GM06990 (cell line): ENCODE measurements around the gene CDT1.

Source experiments
- DNase-seq: peaks from one replicate; pipeline ENCODE4 v3.0.0-alpha.2; 2011; ENCODE audit not compliant: insufficient read length; ENCODE audit errors: extremely low read depth
- H3K27me3 ChIP-seq: replicated peaks from 2 replicates; pipeline ENCODE4 v1.6.0; 2011; ENCODE audit warnings: low read length; ENCODE audit not compliant: control insufficient read depth, insufficient read depth
- H3K36me3 ChIP-seq: 2 replicates; pipeline ENCODE4 v1.5.1; 2011; ENCODE audit warnings: low read length; ENCODE audit not compliant: control insufficient read depth, insufficient read depth
- H3K4me3 ChIP-seq: replicated peaks from 2 replicates; pipeline ENCODE4 v1.5.1; 2011; ENCODE audit warnings: low read depth, mild to moderate bottlenecking, control low read depth, low read length
- CTCF ChIP-seq: IDR thresholded peaks from 2 replicates; pipeline ENCODE4 v1.5.1; 2011; ENCODE audit warnings: low read length, control low read depth, mild to moderate bottlenecking, inconsistent platforms; ENCODE audit not compliant: insufficient read depth, poor library complexity, severe bottlenecking

The CDT1 gene

GRCh38 chr16:88831838-88832237, 28.2 kb downstream of the CDT1 start:
- no peaks in the 10 kb centered on the region for H3K36me3 ChIP-seq
- TF ChIP-seq CTCF, result no peak
- no peaks in the 10 kb centered on the region for H3K27me3 ChIP-seq
- no peak overlapping the region for H3K4me3 ChIP-seq
- DNase-seq, result no peak

GRCh38 chr16:88833086-88833485, 29.5 kb downstream of the CDT1 start:
- DNase-seq, result no peak
- Histone ChIP-seq H3K27me3 (no peaks in the 10 kb centered on the region), H3K4me3 (no peak overlapping the region), H3K36me3 (no peaks in the 10 kb centered on the region; the same call in 1 of the 2 replicates)
- no peak for TF ChIP-seq CTCF

- no peak overlapping the region for H3K4me3 ChIP-seq
- no peak for TF ChIP-seq CTCF
- no peak for DNase-seq
- no peaks in the 10 kb centered on the region; the same call in none of the 2 replicates for H3K36me3 ChIP-seq
- H3K27me3 ChIP-seq, result no peaks in the 10 kb centered on the region
These were observed 31.1 kb downstream of the CDT1 start for GRCh38 chr16:88834670-88835069.

- peaks cover 3% of the 10 kb centered on the region for H3K36me3 ChIP-seq
- no peaks in the 10 kb centered on the region for H3K27me3 ChIP-seq
- no peak for DNase-seq
- H3K4me3 ChIP-seq, result no peak overlapping the region
- no peak for TF ChIP-seq CTCF
These were observed 31.8 kb downstream of the CDT1 start for GRCh38 chr16:88835383-88835782.

- Histone ChIP-seq H3K4me3 (no peak overlapping the region), H3K36me3 (peaks cover 7% of the 10 kb centered on the region), H3K27me3 (no peaks in the 10 kb centered on the region)
- no peak for DNase-seq
- TF ChIP-seq CTCF, result no peak
These were observed 32.2 kb downstream of the CDT1 start for GRCh38 chr16:88835818-88836217.

- peaks cover 8% of the 10 kb centered on the region for H3K36me3 ChIP-seq
- no peak for TF ChIP-seq CTCF
These were observed 33.2 kb downstream of the CDT1 start for GRCh38 chr16:88836791-88837190.

More at GRCh38 chr16:88836791-88837190, 33.2 kb downstream of the CDT1 start:
- no peak overlapping the region for H3K4me3 ChIP-seq
- no peak for DNase-seq
- H3K27me3 ChIP-seq, result no peaks in the 10 kb centered on the region
